HepG2 (cell line): ENCODE results near the gene PCBD2. TPM values are rescaled to one million over a fixed set of nuclear protein-coding genes. Genes with fewer than 3 reads are reported as not detected.

Experiments used
- ATAC-seq: fragments of 200-7000 bp; cut with Tn5 transposase; 3 replicates; pipeline ENCODE4 v1.9.1; 2020; ENCODE audit warnings: mild to moderate bottlenecking, moderate library complexity
- BruUV-seq: library from RNA; stranded (reverse); fragments of 400-500 nt; replicated peaks from 2 replicates; lab custom pipeline; 2021; lab: Mats Ljungman, UMichigan
- CTCF ChIA-PET: fragments of 300-600 bp; formaldehyde crosslinking; extraction: SDS; loops from one replicate; lab custom pipeline; 2021; ENCODE audit warnings: low total read pairs, inconsistent platforms, low intra/inter-chr PET ratio; lab: Yijun Ruan, JAX
- POLR2A ChIA-PET: fragments of 350-600 bp; sonication (Branson Sonifier 250); formaldehyde crosslinking; loops from one replicate; lab custom pipeline; 2020; ENCODE audit warnings: antibody characterized with exemption, inconsistent platforms; lab: Yijun Ruan, JAX
- DNase-seq: peaks from one replicate; pipeline ENCODE4 v3.0.0-alpha.2; 2015; ENCODE audit warnings: low spot score
- FAIRE-seq: peaks from 3 replicates; lab custom pipeline; 2011; peaks lifted over from hg19 to GRCh38; lab: Jason Lieb, UNC
- H2AFZ ChIP-seq: one replicate; pipeline ENCODE4 v1.6.1; 2011; ENCODE audit warnings: low read length, inconsistent platforms
- H3K27ac ChIP-seq: fragments of 300-600 bp; 3 replicates; pipeline ENCODE4 v1.8.0; 2011; ENCODE audit warnings: mixed run types, mild to moderate bottlenecking, mixed read lengths, low read length, inconsistent platforms; ENCODE audit not compliant: insufficient read depth; ENCODE audit errors: extremely low read length
- H3K27me3 ChIP-seq, 2 experiments: fragments of 200-600 bp in 1 of 2; 2 replicates in 1 of 2; 3 replicates in 1 of 2; pipeline versions ENCODE4 v1.6.0 to v1.8.0; 2011; ENCODE audit warnings: low read length in 2 of 2, mild to moderate bottlenecking in 2 of 2, moderate library complexity in 2 of 2, inconsistent platforms in 1 of 2; ENCODE audit not compliant: insufficient read depth in 2 of 2, control insufficient read depth in 1 of 2
- H3K36me3 ChIP-seq, 2 experiments: fragments of 200-600 bp in 1 of 2; replicated peaks in 1 of 2; 2 replicates in 1 of 2; 3 replicates in 1 of 2; pipeline versions ENCODE4 v1.5.1 to v1.8.0; 2011; ENCODE audit warnings: low read length in 2 of 2, inconsistent platforms in 1 of 2; ENCODE audit not compliant: insufficient read depth in 2 of 2, control insufficient read depth in 1 of 2
- H3K4me1 ChIP-seq: 2 replicates; pipeline ENCODE4 v1.5.1; 2012; ENCODE audit warnings: low read length, inconsistent platforms; ENCODE audit not compliant: insufficient read depth
- H3K4me2 ChIP-seq: 2 replicates; pipeline ENCODE4 v1.6.0; 2011; ENCODE audit warnings: low read depth, low read length, inconsistent platforms
- H3K4me3 ChIP-seq, 3 experiments: fragments of 200-600 bp in 1 of 3; sonication (generic), shearing (Covaris generic) in 1 of 3; replicated peaks in 1 of 3; 2 replicates each; pipeline ENCODE4 v1.5.1; 2011 to 2016; ENCODE audit warnings: low read length in 3 of 3, inconsistent platforms in 2 of 3, low read depth in 2 of 3, mild to moderate bottlenecking in 2 of 3, control low read depth in 1 of 3, mixed read lengths in 1 of 3; ENCODE audit not compliant: insufficient read depth in 1 of 3
- H3K79me2 ChIP-seq: one replicate; pipeline ENCODE4 v1.6.1; 2011; ENCODE audit warnings: low read length, inconsistent platforms; ENCODE audit not compliant: insufficient read depth
- H3K9ac ChIP-seq: 2 replicates; pipeline ENCODE4 v1.6.0; 2011; ENCODE audit warnings: mild to moderate bottlenecking, low read depth, low read length, inconsistent platforms; ENCODE audit not compliant: insufficient read depth
- H3K9me3 ChIP-seq: 2 replicates; pipeline ENCODE4 v1.5.1; 2012; ENCODE audit warnings: mild to moderate bottlenecking, low read length
- H4K20me1 ChIP-seq: 2 replicates; pipeline ENCODE4 v1.6.0; 2011; ENCODE audit warnings: inconsistent platforms, mild to moderate bottlenecking, low read length, moderate library complexity; ENCODE audit not compliant: insufficient read depth
- CBFB ChIP-seq: sonication (generic); formaldehyde crosslinking; IDR thresholded peaks from 2 replicates; pipeline ENCODE4 v1.4.0; 2020; ENCODE audit warnings: missing genetic modification reagents
- CHD2 ChIP-seq: IDR thresholded peaks from 2 replicates; pipeline ENCODE4 v1.6.1; 2011; ENCODE audit warnings: low read depth, low read length, improper control_type of control experiment
- HMG20B ChIP-seq: conservative IDR thresholded peaks from 2 replicates; pipeline ENCODE4 v1.6.1; 2016; ENCODE audit warnings: missing genetic modification reagents, missing compliant biosample characterization
- KDM4B ChIP-seq: sonication (generic); formaldehyde crosslinking; IDR thresholded peaks from 2 replicates; pipeline ENCODE4 v1.4.0; 2020; ENCODE audit warnings: missing genetic modification reagents
- MED1 ChIP-seq: sonication (generic); formaldehyde crosslinking; IDR thresholded peaks from 2 replicates; pipeline ENCODE4 v1.4.0; 2020; ENCODE audit warnings: missing genetic modification reagents
- PHF8 ChIP-seq: sonication (generic); formaldehyde crosslinking; IDR thresholded peaks from 2 replicates; pipeline ENCODE4 v1.5.0; 2020; ENCODE audit warnings: missing genetic modification reagents
- RFXAP ChIP-seq: sonication (generic); formaldehyde crosslinking; IDR thresholded peaks from 2 replicates; pipeline ENCODE4 v1.4.0; 2020; ENCODE audit warnings: missing genetic modification reagents, borderline replicate concordance
- SPEN ChIP-seq: sonication (generic); formaldehyde crosslinking; IDR thresholded peaks from 2 replicates; pipeline ENCODE4 v1.5.1; 2020; ENCODE audit warnings: low read depth, mild to moderate bottlenecking, missing genetic modification reagents
- ZMYM3 ChIP-seq: sonication (generic); formaldehyde crosslinking; IDR thresholded peaks from 2 replicates; pipeline ENCODE4 v1.5.1; 2020; ENCODE audit warnings: mild to moderate bottlenecking, missing genetic modification reagents
- ZNF264 ChIP-seq: sonication (generic); formaldehyde crosslinking; IDR thresholded peaks from 2 replicates; pipeline ENCODE4 v1.4.0; 2020; ENCODE audit warnings: missing genetic modification reagents
- ZNF557 ChIP-seq: sonication (generic); formaldehyde crosslinking; IDR thresholded peaks from 2 replicates; pipeline ENCODE4 v1.4.0; 2020; ENCODE audit warnings: missing genetic modification reagents
- ZNF629 ChIP-seq: sonication (generic); formaldehyde crosslinking; conservative IDR thresholded peaks from 2 replicates; pipeline ENCODE4 v1.5.0; 2020; ENCODE audit warnings: missing genetic modification reagents
- ZNF879 ChIP-seq: sonication (generic); formaldehyde crosslinking; IDR thresholded peaks from 2 replicates; pipeline ENCODE4 v1.8.1; 2023; ENCODE audit warnings: missing genetic modification reagents
- WGBS: methylation state at CpG from one replicate; pipeline ENCODE4 v1.1.6; 2017; ENCODE audit warnings: low lambda C conversion rate; 5-methylcytosine and 5-hydroxymethylcytosine counted together
- in situ Hi-C: cut with HindIII; loops from 2 replicates; pipeline ENCODE4 v1.10.0; 2017; ENCODE audit warnings: low pct_unique_long_range_greater_than_20kb; ENCODE audit not compliant: extremely low pct_ligation_motif_present
- intact Hi-C: fragments of 100-400 bp; cut with micrococcal nuclease; formaldehyde crosslinking; loops from one replicate; pipeline ENCODE4 v1.10.0; 2022; ENCODE audit not compliant: unreplicated experiment
- polyA plus RNA-seq, 8 experiments: library from polyadenylated mRNA; depleted of rRNA in 3 of 8; stranded (reverse) in 7 of 8; unstranded in 1 of 8; fragments of >200 nt; fragmentation: Illumina TruSeq in 4 of 8; extraction: Trizol in 4 of 8; gene quantifications; 2 replicates each; pipeline versions ENCODE4 v1.2.1 to v1.2.3, GENCODE V29; 2011 to 2016; ENCODE audit warnings: low read depth in 4 of 8, missing spikeins in 1 of 8, mixed read lengths in 1 of 8; ENCODE audit not compliant: insufficient read depth in 1 of 8
- total RNA-seq, 5 experiments: library from RNA; depleted of rRNA; stranded (reverse); fragments of >200 nt; fragmentation: Illumina TruSeq; extraction: Trizol; gene quantifications; 2 replicates each; pipeline ENCODE4 v1.2.3, GENCODE V29; 2016; ENCODE audit warnings: low read depth in 1 of 5
- TF ChIP-seq, protein P1 (sequence below): IDR thresholded peaks from 2 replicates; pipeline ENCODE4 v1.6.1; 2012; ENCODE audit warnings: inconsistent platforms
- TF ChIP-seq, protein P2 (sequence below): sonication (generic); formaldehyde crosslinking; IDR thresholded peaks from 2 replicates; pipeline ENCODE4 v1.9.0; 2021; ENCODE audit warnings: mild to moderate bottlenecking, missing genetic modification reagents

Gene PCBD2
- total and polyA plus RNA-seq, 2 of the 13 experiments (the other 11 are each of a cell fraction or from before 2014, with no cell fraction given) = 5.5 to 12.0 TPM

DNA sequence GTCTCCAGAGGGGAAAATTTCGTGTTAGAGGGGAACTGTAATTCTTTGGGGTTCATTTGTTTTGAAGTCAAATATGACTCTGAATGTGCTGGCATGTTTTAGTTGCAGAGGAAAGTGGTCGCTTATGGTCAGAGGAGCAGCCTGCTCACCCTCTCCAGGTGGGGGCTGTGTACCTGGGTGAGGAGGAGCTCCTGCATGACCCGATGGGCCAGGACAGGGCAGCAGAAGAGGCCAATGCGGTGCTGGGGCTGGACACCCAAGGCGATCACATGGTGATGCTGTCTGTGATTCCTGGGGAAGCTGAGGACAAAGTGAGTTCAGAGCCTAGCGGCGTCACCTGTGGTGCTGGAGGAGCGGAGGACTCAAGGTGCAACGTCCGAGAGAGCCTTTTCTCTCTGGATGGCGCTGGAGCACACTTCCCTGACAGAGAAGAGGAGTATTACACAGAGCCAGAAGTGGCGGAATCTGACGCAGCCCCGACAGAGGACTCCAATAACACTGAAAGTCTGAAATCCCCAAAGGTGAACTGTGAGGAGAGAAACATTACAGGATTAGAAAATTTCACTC is 17.3 kb upstream of the PCBD2 start:
- WGBS = 95% methylated on average over 14 of the region's 14 CpGs
- TF ChIP-seq CBFB (no peak), ZNF264 (CRISPR knock-in tag) (no peak), PHF8 (CRISPR knock-in tag) (no peak), KDM4B (CRISPR knock-in tag) (no peak)
- TF ChIP-seq, all 625 proteins: peak for 0
- FAIRE-seq (no peak), DNase-seq (no peak), ATAC-seq (no peak; the same call in 2 of the 3 replicates)
- Histone ChIP-seq H4K20me1 (no peaks in the 10 kb centered on the region), H3K79me2 (peaks cover 15% of the 10 kb centered on the region), H3K4me2 (no peak overlapping the region), H2AFZ (no peak overlapping the region), H3K4me3 (no peak overlapping the region), H3K36me3 (peaks cover 2 to 24% of the 10 kb centered on the region in 2 experiments), H3K9ac (no peak overlapping the region), H3K4me1 (peaks cover 7% of the 10 kb centered on the region; the same call in 1 of the 2 replicates), H3K27me3 (no peaks in the 10 kb centered on the region), H3K27ac (no peak overlapping the region), H3K9me3 (no peaks in the 10 kb centered on the region)
- CTCF ChIA-PET = no interaction called here
- intact Hi-C loops (no loop called here), in situ Hi-C loops (no loop called here)
- no TSS peak for BruUV-seq
- POLR2A ChIA-PET = no interaction called here

DNA sequence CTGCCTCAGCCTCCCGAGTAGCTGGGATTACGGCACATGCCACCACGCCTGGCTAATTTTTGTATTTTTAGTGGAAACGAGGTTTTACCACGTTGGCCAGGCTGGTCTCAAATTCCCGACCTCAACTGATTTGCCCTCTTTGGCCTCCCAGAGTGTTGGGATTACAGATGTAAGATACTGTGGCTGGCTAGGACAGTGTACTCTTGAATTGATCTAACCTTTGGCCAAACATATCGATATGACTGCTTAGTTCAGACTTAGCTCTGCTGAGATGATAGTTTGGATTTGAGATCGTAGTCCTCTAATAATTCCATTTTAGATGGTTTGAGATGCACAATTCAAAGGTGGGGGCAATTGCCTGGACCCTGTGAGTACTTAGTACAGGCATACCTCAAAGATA is 15.6 kb upstream of the PCBD2 start:
- ATAC-seq (no peak), FAIRE-seq (no peak), DNase-seq (no peak)
- H3K27me3 ChIP-seq = no peaks in the 10 kb centered on the region
- CTCF ChIA-PET = no interaction called here
- no peak overlapping the region for H2AFZ ChIP-seq
- intact Hi-C loops (no loop called here), in situ Hi-C loops (no loop called here)
- WGBS = 98% methylated on average over 8 of the region's 8 CpGs
- H3K4me3 ChIP-seq = no peak overlapping the region
- no peaks in the 10 kb centered on the region for H3K9me3 ChIP-seq
- H3K79me2 ChIP-seq = peaks cover 15% of the 10 kb centered on the region
- peaks cover 7% of the 10 kb centered on the region; the same call in 1 of the 2 replicates for H3K4me1 ChIP-seq
- H3K27ac ChIP-seq = no peak overlapping the region
- no TSS peak for BruUV-seq
- POLR2A ChIA-PET = no interaction called here
- no peaks in the 10 kb centered on the region for H4K20me1 ChIP-seq
- no peak overlapping the region for H3K4me2 ChIP-seq
- H3K9ac ChIP-seq = no peak overlapping the region
- peaks cover 2 to 30% of the 10 kb centered on the region in 2 experiments for H3K36me3 ChIP-seq
- TF ChIP-seq, protein P1, sequence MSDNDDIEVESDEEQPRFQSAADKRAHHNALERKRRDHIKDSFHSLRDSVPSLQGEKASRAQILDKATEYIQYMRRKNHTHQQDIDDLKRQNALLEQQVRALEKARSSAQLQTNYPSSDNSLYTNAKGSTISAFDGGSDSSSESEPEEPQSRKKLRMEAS = no peak
- TF ChIP-seq, protein P2, sequence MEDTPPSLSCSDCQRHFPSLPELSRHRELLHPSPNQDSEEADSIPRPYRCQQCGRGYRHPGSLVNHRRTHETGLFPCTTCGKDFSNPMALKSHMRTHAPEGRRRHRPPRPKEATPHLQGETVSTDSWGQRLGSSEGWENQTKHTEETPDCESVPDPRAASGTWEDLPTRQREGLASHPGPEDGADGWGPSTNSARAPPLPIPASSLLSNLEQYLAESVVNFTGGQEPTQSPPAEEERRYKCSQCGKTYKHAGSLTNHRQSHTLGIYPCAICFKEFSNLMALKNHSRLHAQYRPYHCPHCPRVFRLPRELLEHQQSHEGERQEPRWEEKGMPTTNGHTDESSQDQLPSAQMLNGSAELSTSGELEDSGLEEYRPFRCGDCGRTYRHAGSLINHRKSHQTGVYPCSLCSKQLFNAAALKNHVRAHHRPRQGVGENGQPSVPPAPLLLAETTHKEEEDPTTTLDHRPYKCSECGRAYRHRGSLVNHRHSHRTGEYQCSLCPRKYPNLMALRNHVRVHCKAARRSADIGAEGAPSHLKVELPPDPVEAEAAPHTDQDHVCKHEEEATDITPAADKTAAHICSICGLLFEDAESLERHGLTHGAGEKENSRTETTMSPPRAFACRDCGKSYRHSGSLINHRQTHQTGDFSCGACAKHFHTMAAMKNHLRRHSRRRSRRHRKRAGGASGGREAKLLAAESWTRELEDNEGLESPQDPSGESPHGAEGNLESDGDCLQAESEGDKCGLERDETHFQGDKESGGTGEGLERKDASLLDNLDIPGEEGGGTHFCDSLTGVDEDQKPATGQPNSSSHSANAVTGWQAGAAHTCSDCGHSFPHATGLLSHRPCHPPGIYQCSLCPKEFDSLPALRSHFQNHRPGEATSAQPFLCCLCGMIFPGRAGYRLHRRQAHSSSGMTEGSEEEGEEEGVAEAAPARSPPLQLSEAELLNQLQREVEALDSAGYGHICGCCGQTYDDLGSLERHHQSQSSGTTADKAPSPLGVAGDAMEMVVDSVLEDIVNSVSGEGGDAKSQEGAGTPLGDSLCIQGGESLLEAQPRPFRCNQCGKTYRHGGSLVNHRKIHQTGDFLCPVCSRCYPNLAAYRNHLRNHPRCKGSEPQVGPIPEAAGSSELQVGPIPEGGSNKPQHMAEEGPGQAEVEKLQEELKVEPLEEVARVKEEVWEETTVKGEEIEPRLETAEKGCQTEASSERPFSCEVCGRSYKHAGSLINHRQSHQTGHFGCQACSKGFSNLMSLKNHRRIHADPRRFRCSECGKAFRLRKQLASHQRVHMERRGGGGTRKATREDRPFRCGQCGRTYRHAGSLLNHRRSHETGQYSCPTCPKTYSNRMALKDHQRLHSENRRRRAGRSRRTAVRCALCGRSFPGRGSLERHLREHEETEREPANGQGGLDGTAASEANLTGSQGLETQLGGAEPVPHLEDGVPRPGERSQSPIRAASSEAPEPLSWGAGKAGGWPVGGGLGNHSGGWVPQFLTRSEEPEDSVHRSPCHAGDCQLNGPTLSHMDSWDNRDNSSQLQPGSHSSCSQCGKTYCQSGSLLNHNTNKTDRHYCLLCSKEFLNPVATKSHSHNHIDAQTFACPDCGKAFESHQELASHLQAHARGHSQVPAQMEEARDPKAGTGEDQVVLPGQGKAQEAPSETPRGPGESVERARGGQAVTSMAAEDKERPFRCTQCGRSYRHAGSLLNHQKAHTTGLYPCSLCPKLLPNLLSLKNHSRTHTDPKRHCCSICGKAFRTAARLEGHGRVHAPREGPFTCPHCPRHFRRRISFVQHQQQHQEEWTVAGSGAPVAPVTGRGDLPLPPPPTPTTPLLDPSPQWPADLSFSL (CRISPR knock-in tag) = no peak
- no peak for TF ChIP-seq ZNF629
- no peak for TF ChIP-seq RFXAP (CRISPR knock-in tag)
- TF ChIP-seq ZNF879 (CRISPR knock-in tag) = no peak
- TF ChIP-seq ZMYM3 = no peak
- no peak for TF ChIP-seq ZNF557 (CRISPR knock-in tag)
- TF ChIP-seq MED1 (CRISPR knock-in tag) = no peak
- no peak for TF ChIP-seq HMG20B (CRISPR knock-in tag)
- TF ChIP-seq CHD2 = no peak
- TF ChIP-seq SPEN (CRISPR knock-in tag) = no peak
